A549 (cell line): ENCODE data around the gene SUB1.
"Not testable (repeated sequence)": the region's sequence is repeated elsewhere in the genome, so short reads cannot be mapped to it uniquely, and the experiment has no call there.

Source experiments
- BHLHE40 ChIP-seq: IDR thresholded peaks from 2 replicates; pipeline ENCODE4 v1.6.1; 2012; ENCODE audit warnings: low read depth, low read length, inconsistent platforms
- JUNB ChIP-seq: fragments of >200 bp; sonication (Bioruptor Twin); formaldehyde crosslinking; IDR thresholded peaks from 2 replicates; pipeline ENCODE4 v1.6.1; 2016
- MAZ ChIP-seq: fragments of 150-350 bp; IDR thresholded peaks from 2 replicates; pipeline ENCODE4 v1.6.1; 2014; ENCODE audit warnings: antibody characterized with exemption, low read depth, low read length, borderline replicate concordance
- RAD21 ChIP-seq, 2 experiments: fragments of >200 bp in 1 of 2; sonication (Bioruptor Twin) in 1 of 2; formaldehyde crosslinking in 1 of 2; IDR thresholded peaks in 1 of 2; conservative IDR thresholded peaks in 1 of 2; 2 replicates in 1 of 2; 3 replicates in 1 of 2; pipeline ENCODE4 v1.6.1; 2012 to 2018; ENCODE audit warnings: inconsistent platforms in 1 of 2
- TF ChIP-seq, protein P1 (sequence below): IDR thresholded peaks from 2 replicates; pipeline ENCODE4 v1.6.1; 2012

DNA sequence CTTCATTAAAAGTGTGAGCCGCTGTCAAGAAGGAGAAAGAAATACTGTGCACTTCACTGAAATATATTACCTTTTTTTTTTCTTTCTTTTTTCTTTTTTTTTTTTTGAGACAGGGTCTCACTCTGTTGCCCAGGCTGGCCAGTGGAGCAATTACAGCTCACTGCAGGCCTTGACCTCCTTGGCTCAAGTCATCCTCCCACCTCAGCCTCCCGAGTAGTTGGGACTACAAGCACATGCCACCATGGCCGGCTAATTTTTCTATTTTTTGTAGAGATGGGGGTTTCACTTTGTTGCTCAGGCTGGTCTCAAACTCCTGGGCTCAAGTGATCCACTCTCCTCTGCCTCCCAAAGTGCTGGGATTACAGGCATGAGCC is 11.9 kb upstream of the SUB1 start:
- TF ChIP-seq JUNB; BHLHE40; MAZ; RAD21 (conservative IDR thresholded peaks at IDR 0.05 in 1 of 2, IDR thresholded peaks at IDR 0.05 in 1 of 2): not testable (repeated sequence)
- TF ChIP-seq, protein P1, sequence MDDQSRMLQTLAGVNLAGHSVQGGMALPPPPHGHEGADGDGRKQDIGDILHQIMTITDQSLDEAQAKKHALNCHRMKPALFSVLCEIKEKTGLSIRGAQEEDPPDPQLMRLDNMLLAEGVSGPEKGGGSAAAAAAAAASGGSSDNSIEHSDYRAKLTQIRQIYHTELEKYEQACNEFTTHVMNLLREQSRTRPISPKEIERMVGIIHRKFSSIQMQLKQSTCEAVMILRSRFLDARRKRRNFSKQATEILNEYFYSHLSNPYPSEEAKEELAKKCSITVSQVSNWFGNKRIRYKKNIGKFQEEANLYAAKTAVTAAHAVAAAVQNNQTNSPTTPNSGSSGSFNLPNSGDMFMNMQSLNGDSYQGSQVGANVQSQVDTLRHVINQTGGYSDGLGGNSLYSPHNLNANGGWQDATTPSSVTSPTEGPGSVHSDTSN = not testable (repeated sequence)
